K562 (cell line): ENCODE results near the gene MARCHF3. TPM values are rescaled to one million over a fixed set of nuclear protein-coding genes. Genes with fewer than 3 reads are reported as not detected.

Source experiments
- ATF1 ChIP-seq, 2 experiments: fragments of 450-650 bp in 1 of 2; IDR thresholded peaks; 2 replicates each; pipeline ENCODE4 v1.6.1; 2016; ENCODE audit warnings: missing compliant biosample characterization in 1 of 2, missing genetic modification characterization in 1 of 2
- ATF2 ChIP-seq: sonication (generic); formaldehyde crosslinking; IDR thresholded peaks from 2 replicates; pipeline ENCODE4 v1.8.1; 2022; ENCODE audit warnings: missing genetic modification reagents
- ATF6 ChIP-seq: sonication (generic); formaldehyde crosslinking; IDR thresholded peaks from 2 replicates; pipeline ENCODE4 v1.4.0; 2020; ENCODE audit warnings: mild to moderate bottlenecking, missing genetic modification reagents
- CEBPG ChIP-seq, 3 experiments: fragments of 200-800 bp in 1 of 3; sonication (Bioruptor generic) in 1 of 3; sonication (generic) in 1 of 3; formaldehyde crosslinking in 1 of 3; IDR thresholded peaks in 2 of 3; conservative IDR thresholded peaks in 1 of 3; 2 replicates each; pipeline versions ENCODE4 v1.6.1 to v1.8.0; 2016 to 2022; ENCODE audit warnings: missing compliant biosample characterization in 2 of 3, missing genetic modification characterization in 2 of 3, mild to moderate bottlenecking in 1 of 3, missing genetic modification reagents in 1 of 3
- FOSL1 ChIP-seq: fragments of 200-800 bp; sonication (Bioruptor generic); conservative IDR thresholded peaks from 2 replicates; pipeline ENCODE4 v1.6.1; 2016; ENCODE audit warnings: missing genetic modification characterization, missing compliant biosample characterization
- HNRNPLL ChIP-seq: fragments of 200-400 bp; formaldehyde crosslinking; IDR thresholded peaks from 2 replicates; pipeline ENCODE4 v1.6.1; 2017; ENCODE audit warnings: low read length, low read depth, mild to moderate bottlenecking; ENCODE audit not compliant: poor library complexity, severe bottlenecking
- MEF2A ChIP-seq: IDR thresholded peaks from 2 replicates; pipeline ENCODE4 v1.6.1; 2011; ENCODE audit warnings: low read depth, mild to moderate bottlenecking, low read length, moderate library complexity; ENCODE audit not compliant: control insufficient read depth
- MTA3 ChIP-seq: fragments of 450-650 bp; formaldehyde crosslinking; IDR thresholded peaks from 2 replicates; pipeline ENCODE4 v1.6.1; 2017; ENCODE audit warnings: mild to moderate bottlenecking, borderline replicate concordance
- NR2C1 ChIP-seq, 2 experiments: fragments of 450-650 bp; IDR thresholded peaks; 2 replicates each; pipeline ENCODE4 v1.6.1; 2017; ENCODE audit warnings: mild to moderate bottlenecking in 2 of 2, antibody characterized with exemption in 1 of 2, inconsistent platforms in 1 of 2, missing compliant biosample characterization in 1 of 2, missing genetic modification characterization in 1 of 2
- POLR3A ChIP-seq: IDR thresholded peaks from 2 replicates; pipeline ENCODE4 v1.6.1; 2011; ENCODE audit warnings: borderline replicate concordance, mild to moderate bottlenecking, moderate library complexity; ENCODE audit not compliant: insufficient read length, insufficient read depth; ENCODE audit errors: extremely low read depth
- RAD51 ChIP-seq: fragments of 450-650 bp; IDR thresholded peaks from 2 replicates; pipeline ENCODE4 v1.7.1; 2016; ENCODE audit warnings: low read depth, mild to moderate bottlenecking, borderline replicate concordance
- RBM15 ChIP-seq: fragments of 200-400 bp; formaldehyde crosslinking; IDR thresholded peaks from 2 replicates; pipeline ENCODE4 v1.6.1; 2018; ENCODE audit warnings: mild to moderate bottlenecking, low read length, moderate library complexity; ENCODE audit not compliant: insufficient read depth
- SMAD4 ChIP-seq: fragments of 250-450 bp; sonication (Bioruptor Pico); conservative IDR thresholded peaks from 2 replicates; pipeline ENCODE4 v1.8.0; 2021; ENCODE audit warnings: inconsistent platforms, mild to moderate bottlenecking, moderate library complexity
- TCF7 ChIP-seq: sonication (generic); IDR thresholded peaks from 2 replicates; pipeline ENCODE4 v1.6.1; 2016; ENCODE audit warnings: antibody characterized with exemption, borderline replicate concordance
- ZC3H4 ChIP-seq: sonication (generic); formaldehyde crosslinking; IDR thresholded peaks from 2 replicates; pipeline ENCODE4 v1.9.0; 2021; ENCODE audit warnings: missing genetic modification reagents, borderline replicate concordance
- ZKSCAN3 ChIP-seq: fragments of 250-450 bp; sonication (Bioruptor Pico); IDR thresholded peaks from 2 replicates; pipeline ENCODE4 v1.4.0; 2020
- ZNF124 ChIP-seq: sonication (generic); formaldehyde crosslinking; IDR thresholded peaks from 2 replicates; pipeline ENCODE4 v1.8.1; 2022; ENCODE audit warnings: missing genetic modification reagents
- ZNF24 ChIP-seq: fragments of 450-650 bp; IDR thresholded peaks from 2 replicates; pipeline ENCODE4 v1.6.1; 2016
- ZNF696 ChIP-seq: fragments of 250-450 bp; sonication (Bioruptor Pico); conservative IDR thresholded peaks from 2 replicates; pipeline ENCODE4 v1.4.0; 2020; ENCODE audit warnings: mild to moderate bottlenecking, moderate library complexity
- polyA plus RNA-seq, 8 experiments: library from polyadenylated mRNA; depleted of rRNA in 4 of 8; stranded (reverse) in 5 of 8; unstranded in 3 of 8; fragments of >200 nt; fragmentation: Nextera tagmentation in 2 of 8; fragmentation: Illumina TruSeq in 1 of 8; extraction: Ambion mirVana in 2 of 8; extraction: Trizol in 1 of 8; gene quantifications; 2 replicates each; pipeline versions ENCODE4 v1.2.1 to v1.2.3, GENCODE V29; 2011 to 2014; ENCODE audit warnings: inconsistent platforms in 1 of 8, missing spikeins in 1 of 8
- total RNA-seq, 7 experiments: library from RNA; depleted of rRNA in 6 of 7; stranded (reverse); fragments of >200 nt in 6 of 7; fragmentation: Illumina TruSeq in 2 of 7; extraction: Trizol in 2 of 7; gene quantifications; 2 replicates each; pipeline versions ENCODE4 v1.2.1 to v1.2.3, GENCODE V29; 2011 to 2021; ENCODE audit warnings: low replicate concordance in 1 of 7
- TF ChIP-seq, protein P1 (sequence below), 2 experiments: fragments of 450-650 bp; IDR thresholded peaks; 2 replicates each; pipeline ENCODE4 v1.6.1; 2018; ENCODE audit warnings: mild to moderate bottlenecking in 2 of 2, low read depth in 1 of 2; ENCODE audit not compliant: partially characterized antibody in 2 of 2

Gene MARCHF3
- total and polyA plus RNA-seq, 9 of the 15 experiments (the other 6 are each of a cell fraction or from before 2014, with no cell fraction given), result 5.6 to 37.4 (median 16.5) TPM

- no peak for TF ChIP-seq HNRNPLL
- TF ChIP-seq ZC3H4 (CRISPR knock-in tag), result no peak
- TF ChIP-seq ZNF124, result no peak
- no peak for TF ChIP-seq ATF6 (CRISPR knock-in tag)
- no peak for TF ChIP-seq MEF2A
- TF ChIP-seq ATF2 (CRISPR knock-in tag), result no peak
- no peak for TF ChIP-seq TCF7
- no peak for TF ChIP-seq FOSL1 (tag)
- TF ChIP-seq ZKSCAN3 (CRISPR knock-in tag), result no peak
- no peak for TF ChIP-seq ZNF696 (CRISPR knock-in tag)
- TF ChIP-seq CEBPG (CRISPR knock-in tag; IDR thresholded peaks at IDR 0.05), result peak; percentile 76
- TF ChIP-seq CEBPG (tag; conservative IDR thresholded peaks at IDR 0.05 in 1 of 2, IDR thresholded peaks at IDR 0.05 in 1 of 2), result peak; percentile 74 to 95
- TF ChIP-seq POLR3A, result no peak
- no peak for TF ChIP-seq ATF1 (CRISPR knock-in tag; IDR thresholded peaks at IDR 0.05)
- TF ChIP-seq ATF1 (tag; IDR thresholded peaks at IDR 0.05), result peak; percentile 44; the same call in 1 of the 2 replicates
- no peak for TF ChIP-seq MTA3
- no peak for TF ChIP-seq SMAD4 (CRISPR knock-in tag)
- no peak for TF ChIP-seq RAD51
- TF ChIP-seq, protein P1, sequence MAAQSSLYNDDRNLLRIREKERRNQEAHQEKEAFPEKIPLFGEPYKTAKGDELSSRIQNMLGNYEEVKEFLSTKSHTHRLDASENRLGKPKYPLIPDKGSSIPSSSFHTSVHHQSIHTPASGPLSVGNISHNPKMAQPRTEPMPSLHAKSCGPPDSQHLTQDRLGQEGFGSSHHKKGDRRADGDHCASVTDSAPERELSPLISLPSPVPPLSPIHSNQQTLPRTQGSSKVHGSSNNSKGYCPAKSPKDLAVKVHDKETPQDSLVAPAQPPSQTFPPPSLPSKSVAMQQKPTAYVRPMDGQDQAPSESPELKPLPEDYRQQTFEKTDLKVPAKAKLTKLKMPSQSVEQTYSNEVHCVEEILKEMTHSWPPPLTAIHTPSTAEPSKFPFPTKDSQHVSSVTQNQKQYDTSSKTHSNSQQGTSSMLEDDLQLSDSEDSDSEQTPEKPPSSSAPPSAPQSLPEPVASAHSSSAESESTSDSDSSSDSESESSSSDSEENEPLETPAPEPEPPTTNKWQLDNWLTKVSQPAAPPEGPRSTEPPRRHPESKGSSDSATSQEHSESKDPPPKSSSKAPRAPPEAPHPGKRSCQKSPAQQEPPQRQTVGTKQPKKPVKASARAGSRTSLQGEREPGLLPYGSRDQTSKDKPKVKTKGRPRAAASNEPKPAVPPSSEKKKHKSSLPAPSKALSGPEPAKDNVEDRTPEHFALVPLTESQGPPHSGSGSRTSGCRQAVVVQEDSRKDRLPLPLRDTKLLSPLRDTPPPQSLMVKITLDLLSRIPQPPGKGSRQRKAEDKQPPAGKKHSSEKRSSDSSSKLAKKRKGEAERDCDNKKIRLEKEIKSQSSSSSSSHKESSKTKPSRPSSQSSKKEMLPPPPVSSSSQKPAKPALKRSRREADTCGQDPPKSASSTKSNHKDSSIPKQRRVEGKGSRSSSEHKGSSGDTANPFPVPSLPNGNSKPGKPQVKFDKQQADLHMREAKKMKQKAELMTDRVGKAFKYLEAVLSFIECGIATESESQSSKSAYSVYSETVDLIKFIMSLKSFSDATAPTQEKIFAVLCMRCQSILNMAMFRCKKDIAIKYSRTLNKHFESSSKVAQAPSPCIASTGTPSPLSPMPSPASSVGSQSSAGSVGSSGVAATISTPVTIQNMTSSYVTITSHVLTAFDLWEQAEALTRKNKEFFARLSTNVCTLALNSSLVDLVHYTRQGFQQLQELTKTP (IDR thresholded peaks at IDR 0.05; ENCODE audit: low read depth in 1 of 2, partially characterized antibody in 2 of 2), result no peak
- TF ChIP-seq RBM15, result no peak
- TF ChIP-seq ZNF24, result no peak
- TF ChIP-seq NR2C1 (IDR thresholded peaks at IDR 0.05), result no peak
- TF ChIP-seq NR2C1 (tag; IDR thresholded peaks at IDR 0.05), result no peak
These were observed 181.2 kb downstream of the MARCHF3 start (continued) for GRCh38 chr5:126849101-126849678.
